ENCODE measurements around the gene SP8. TPM values are rescaled to one million over a fixed set of nuclear protein-coding genes. Genes with fewer than 3 reads are reported as not detected.

SP8 gene
- total and polyA plus RNA-seq, 3 donors from 2014 or later: 0.26 to 2.2 (median 2.1) TPM

DNA sequence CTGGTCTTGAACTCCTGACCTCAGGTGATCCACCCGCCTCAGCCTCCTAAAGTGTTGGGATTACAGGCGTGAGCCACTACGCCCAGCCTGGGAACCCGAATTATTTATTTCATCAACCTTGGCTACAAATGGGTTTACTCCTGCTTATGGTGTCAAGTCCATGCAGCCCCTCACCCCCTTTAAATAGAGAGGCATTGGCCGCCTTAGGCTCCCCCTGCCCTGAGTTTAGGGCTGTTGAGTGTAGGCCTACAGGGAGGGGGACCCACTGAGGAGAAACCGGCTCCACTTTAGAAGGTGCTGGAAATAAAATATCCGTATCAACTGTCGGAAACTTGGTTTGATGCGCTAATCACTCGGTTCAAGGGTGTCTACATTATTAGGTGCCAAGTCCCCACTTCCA, 8.7 kb upstream of the SP8 start:
- H3K27ac ChIP-seq: no peak overlapping the region
- intact Hi-C loops (cut with DNase I; ENCODE audit: low total_unique reads): no loop called here

DNA sequence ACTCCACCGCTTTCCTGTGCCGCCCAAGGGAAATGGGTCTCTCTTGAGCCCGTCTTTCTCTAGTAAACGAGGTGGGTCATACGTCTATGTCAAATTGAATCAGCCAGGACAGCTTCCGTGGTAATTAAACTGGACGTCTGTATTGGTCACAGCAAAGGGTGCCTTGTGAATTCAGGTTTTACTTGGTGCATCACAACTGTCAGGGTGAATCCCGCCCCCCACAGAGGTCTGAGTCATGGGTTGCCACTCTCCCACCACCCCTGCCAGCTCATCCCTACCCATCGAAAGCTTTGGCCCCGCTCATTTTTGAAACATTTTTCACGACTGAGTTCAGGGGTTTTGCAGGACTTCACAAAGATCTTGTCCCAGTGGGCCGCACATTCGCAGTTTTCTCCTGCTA, 8.0 kb upstream of the SP8 start:
- DNase-seq: no peak
- Histone ChIP-seq H3K4me1 (no peaks in the 10 kb centered on the region), H3K4me3 (no peak overlapping the region), H3K36me3 (ENCODE audit: low read depth, missing control alignments) (no peaks in the 10 kb centered on the region), H3K27ac (no peak overlapping the region), H3K9me3 (no peaks in the 10 kb centered on the region), H3K27me3 (peaks cover 4% of the 10 kb centered on the region)
- no peak for TF ChIP-seq POLR2A (IDR thresholded peaks at IDR 0.05)
- TF ChIP-seq, protein P1, sequence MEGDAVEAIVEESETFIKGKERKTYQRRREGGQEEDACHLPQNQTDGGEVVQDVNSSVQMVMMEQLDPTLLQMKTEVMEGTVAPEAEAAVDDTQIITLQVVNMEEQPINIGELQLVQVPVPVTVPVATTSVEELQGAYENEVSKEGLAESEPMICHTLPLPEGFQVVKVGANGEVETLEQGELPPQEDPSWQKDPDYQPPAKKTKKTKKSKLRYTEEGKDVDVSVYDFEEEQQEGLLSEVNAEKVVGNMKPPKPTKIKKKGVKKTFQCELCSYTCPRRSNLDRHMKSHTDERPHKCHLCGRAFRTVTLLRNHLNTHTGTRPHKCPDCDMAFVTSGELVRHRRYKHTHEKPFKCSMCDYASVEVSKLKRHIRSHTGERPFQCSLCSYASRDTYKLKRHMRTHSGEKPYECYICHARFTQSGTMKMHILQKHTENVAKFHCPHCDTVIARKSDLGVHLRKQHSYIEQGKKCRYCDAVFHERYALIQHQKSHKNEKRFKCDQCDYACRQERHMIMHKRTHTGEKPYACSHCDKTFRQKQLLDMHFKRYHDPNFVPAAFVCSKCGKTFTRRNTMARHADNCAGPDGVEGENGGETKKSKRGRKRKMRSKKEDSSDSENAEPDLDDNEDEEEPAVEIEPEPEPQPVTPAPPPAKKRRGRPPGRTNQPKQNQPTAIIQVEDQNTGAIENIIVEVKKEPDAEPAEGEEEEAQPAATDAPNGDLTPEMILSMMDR (IDR thresholded peaks at IDR 0.05): no peak
- WGBS, 2 donors: 8 to 11% methylated on average over 12 to 13 of the region's 13 CpGs
- intact Hi-C loops (cut with DNase I; ENCODE audit: low total_unique reads): no loop called here

More for the DNA sequence above, 8.7 kb upstream of the SP8 start:
- Histone ChIP-seq H3K9me3 (no peaks in the 10 kb centered on the region), H3K4me1 (no peaks in the 10 kb centered on the region), H3K27me3 (no peaks in the 10 kb centered on the region), H3K36me3 (ENCODE audit: low read depth, missing control alignments) (no peaks in the 10 kb centered on the region), H3K4me3 (no peak overlapping the region)
- TF ChIP-seq, protein P1 (IDR thresholded peaks at IDR 0.05): no peak
- no peak for TF ChIP-seq POLR2A (IDR thresholded peaks at IDR 0.05)
- no peak for DNase-seq
- 10 to 13% methylated on average over 10 of the region's 10 CpGs for WGBS, 2 donors

DNA sequence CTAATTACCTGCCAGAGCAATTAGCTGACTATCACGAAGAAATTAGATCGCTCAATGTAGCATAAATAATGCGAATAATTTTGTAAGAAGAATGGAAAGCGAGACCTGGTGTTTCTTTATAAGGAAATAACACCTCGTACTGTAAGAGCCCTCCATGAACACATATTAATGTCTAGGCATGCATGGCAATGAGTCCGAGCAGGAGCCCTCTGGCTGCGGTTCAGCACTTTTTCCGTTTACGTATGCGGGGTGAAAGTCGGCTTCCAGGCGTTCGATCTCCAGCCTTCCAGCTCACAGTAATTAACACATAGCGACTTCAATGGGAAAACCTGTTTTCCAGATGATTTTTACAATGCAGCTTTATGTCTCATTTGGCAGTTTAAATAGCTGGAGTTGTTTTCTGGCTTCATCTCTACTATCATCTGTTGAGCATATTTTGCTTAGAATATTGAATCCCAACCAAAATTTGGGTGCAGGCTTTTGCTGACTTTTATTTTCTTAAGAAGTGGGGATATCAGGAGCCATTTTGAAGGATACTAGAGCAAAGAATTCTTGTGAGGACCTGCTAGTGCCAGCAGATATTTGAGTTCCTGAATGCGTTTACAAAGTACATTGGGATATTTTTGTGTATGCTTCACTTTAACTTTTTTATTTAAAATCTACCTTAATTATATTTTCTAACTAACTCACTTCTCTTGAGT, 7.2 kb upstream of the SP8 start:
- no peaks in the 10 kb centered on the region for H3K4me1 ChIP-seq
- no peak overlapping the region for H3K4me3 ChIP-seq
- H3K27me3 ChIP-seq: peaks cover 7% of the 10 kb centered on the region
- WGBS, 2 donors: 7 to 11% methylated on average over 15 of the region's 15 CpGs
- no peaks in the 10 kb centered on the region for H3K9me3 ChIP-seq
- TF ChIP-seq, protein P1 (IDR thresholded peaks at IDR 0.05): no peak
- no peak for TF ChIP-seq POLR2A (IDR thresholded peaks at IDR 0.05)
- DNase-seq: no peak
- H3K36me3 ChIP-seq (ENCODE audit: low read depth, missing control alignments): no peaks in the 10 kb centered on the region
- intact Hi-C loops (cut with DNase I; ENCODE audit: low total_unique reads): no loop called here
- H3K27ac ChIP-seq: no peak overlapping the region

DNA sequence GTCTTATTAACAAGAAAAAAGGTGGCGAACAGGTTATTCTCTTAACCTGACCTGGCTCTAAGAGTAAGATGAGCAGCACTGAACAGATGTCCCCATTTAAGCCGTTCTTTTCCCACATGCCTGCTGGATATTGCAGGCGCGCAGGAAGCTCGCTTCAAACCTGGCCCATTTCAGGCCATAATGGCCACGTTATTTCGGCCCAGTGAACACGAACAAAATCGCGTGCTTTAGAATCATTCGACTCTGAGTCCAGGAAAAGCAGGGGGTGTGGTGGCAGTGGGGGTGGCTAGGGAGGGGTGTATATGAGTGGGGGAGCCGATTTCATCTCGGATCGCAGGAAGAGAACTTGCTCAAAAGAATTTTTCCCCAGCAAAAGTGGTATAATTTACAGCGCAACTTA, 6.6 kb upstream of the SP8 start:
- no peak overlapping the region for H3K27ac ChIP-seq
- no peak overlapping the region for H3K4me3 ChIP-seq
- no peaks in the 10 kb centered on the region for H3K4me1 ChIP-seq
- intact Hi-C loops (cut with DNase I; ENCODE audit: low total_unique reads): no loop called here
- no peaks in the 10 kb centered on the region for H3K36me3 ChIP-seq (ENCODE audit: low read depth, missing control alignments)
- peaks cover 7% of the 10 kb centered on the region for H3K27me3 ChIP-seq
- TF ChIP-seq, protein P1 (IDR thresholded peaks at IDR 0.05): no peak
- TF ChIP-seq POLR2A (IDR thresholded peaks at IDR 0.05): no peak
- DNase-seq: no peak
- H3K9me3 ChIP-seq: no peaks in the 10 kb centered on the region
- WGBS, 2 donors: 7 to 12% methylated on average over 15 of the region's 15 CpGs

Data from testis (tissue), 3 donors.